ENCODE data around the gene PLPP2. TPM values are rescaled to one million over a fixed set of nuclear protein-coding genes. Genes with fewer than 3 reads are reported as not detected.
"Not testable (repeated sequence)": the region's sequence is repeated elsewhere in the genome, so short reads cannot be mapped to it uniquely, and the experiment has no call there.

Gene PLPP2
- total RNA-seq, 1 donor from 2014 or later, result 26.2 TPM

- Mint-ChIP-seq H3K4me3 (ENCODE audit: unreplicated experiment) (no peak overlapping the region), H3K4me1 (ENCODE audit: unreplicated experiment) (no peaks in the 10 kb centered on the region), H3K36me3 (ENCODE audit: low read depth, unreplicated experiment) (no peaks in the 10 kb centered on the region), H3K9me3 (ENCODE audit: unreplicated experiment) (peaks cover 4% of the 10 kb centered on the region), H3K27me3 (ENCODE audit: unreplicated experiment) (peaks cover 2% of the 10 kb centered on the region), H3K27ac (ENCODE audit: unreplicated experiment) (no peak overlapping the region)
- DNase-seq (ENCODE audit: low spot score), result no peak
- TF ChIP-seq CTCF (IDR thresholded peaks at IDR 0.05; ENCODE audit: unreplicated experiment), result no peak
These were observed 44.7 kb downstream of the PLPP2 start for GRCh38 chr19:246551-246950.

GRCh38 chr19:245900-246299 lies 45.3 kb downstream of the PLPP2 start:
- H3K27me3 Mint-ChIP-seq (ENCODE audit: unreplicated experiment); H3K4me1 Mint-ChIP-seq (ENCODE audit: unreplicated experiment); H3K27ac Mint-ChIP-seq (ENCODE audit: unreplicated experiment); H3K4me3 Mint-ChIP-seq (ENCODE audit: unreplicated experiment); H3K36me3 Mint-ChIP-seq (ENCODE audit: low read depth, unreplicated experiment); H3K9me3 Mint-ChIP-seq (ENCODE audit: unreplicated experiment); DNase-seq (ENCODE audit: low spot score): not testable (repeated sequence)

- no peak for TF ChIP-seq CTCF (IDR thresholded peaks at IDR 0.05; ENCODE audit: unreplicated experiment)
- no peak for DNase-seq (ENCODE audit: low spot score)
- H3K4me1 Mint-ChIP-seq (ENCODE audit: unreplicated experiment), result no peaks in the 10 kb centered on the region
- H3K4me3 Mint-ChIP-seq (ENCODE audit: unreplicated experiment), result no peak overlapping the region
- H3K36me3 Mint-ChIP-seq (ENCODE audit: low read depth, unreplicated experiment), result no peaks in the 10 kb centered on the region
- no peak overlapping the region for H3K27ac Mint-ChIP-seq (ENCODE audit: unreplicated experiment)
- peaks cover 2% of the 10 kb centered on the region for H3K27me3 Mint-ChIP-seq (ENCODE audit: unreplicated experiment)
- H3K9me3 Mint-ChIP-seq (ENCODE audit: unreplicated experiment), result peaks cover 4% of the 10 kb centered on the region
These were observed 45.7 kb downstream of the PLPP2 start for GRCh38 chr19:245457-245856.

Other genes starting within 250 kb of the PLPP2 start
- gene OR4F17, start 184.3 kb downstream of the PLPP2 start, total RNA-seq (ENCODE audit: unreplicated experiment), result not detected
- gene MIER2, start 53.4 kb upstream of the PLPP2 start, total RNA-seq (ENCODE audit: unreplicated experiment), result 44.1 TPM
- gene C2CD4C, start 117.7 kb upstream of the PLPP2 start, total RNA-seq (ENCODE audit: unreplicated experiment), result 1.2 TPM
- gene SHC2, start 169.6 kb upstream of the PLPP2 start, total RNA-seq (ENCODE audit: unreplicated experiment), result 46.9 TPM
- 6.5 TPM for gene MADCAM1, start 205.1 kb upstream of the PLPP2 start, total RNA-seq (ENCODE audit: unreplicated experiment)
- 18.0 TPM for gene TPGS1, start 216.1 kb upstream of the PLPP2 start, total RNA-seq (ENCODE audit: unreplicated experiment)
- gene CDC34, start 240.4 kb upstream of the PLPP2 start, total RNA-seq (ENCODE audit: unreplicated experiment), result 126 TPM

Data from endothelial cell (in vitro differentiated cells).